Measurements from ENCODE around the gene LRIG3.

DNA sequence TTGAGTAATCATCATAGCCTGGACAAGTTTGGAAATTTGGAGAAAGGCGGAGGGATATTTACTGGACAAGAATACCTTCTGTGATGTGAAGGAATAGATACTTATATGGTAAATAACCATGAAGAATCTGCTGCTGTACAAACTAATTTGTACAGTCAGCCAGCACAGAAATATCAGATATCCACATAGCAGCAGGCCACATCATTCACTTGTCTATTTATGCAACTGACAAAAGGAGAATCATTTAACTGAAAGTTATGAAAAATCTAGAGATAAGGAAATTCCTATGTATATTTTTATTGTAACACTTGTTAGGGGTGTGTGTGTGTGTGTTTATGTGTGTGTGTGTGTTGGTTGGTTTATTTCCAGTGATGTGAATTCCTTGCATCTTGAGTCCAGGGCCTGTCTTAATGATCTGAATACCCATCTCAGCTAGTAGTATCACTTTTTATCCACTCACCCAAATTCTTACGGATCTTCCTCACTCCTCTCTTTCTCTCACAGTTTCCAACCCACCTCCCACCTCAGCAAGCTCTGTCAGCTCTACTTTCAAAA lies 10.5 kb upstream of the LRIG3 start:
- TF ChIP-seq FOS (IDR thresholded peaks at IDR 0.05; ENCODE audit: borderline replicate concordance, insufficient read depth, low read length) (no peak), POLR2A (IDR thresholded peaks at IDR 0.05; ENCODE audit: low read depth, low read length) (no peak), EZH2 (IDR thresholded peaks at IDR 0.05; ENCODE audit: borderline replicate concordance, low read depth, low read length, severe bottlenecking) (no peak), JUN (IDR thresholded peaks at IDR 0.05; ENCODE audit: borderline replicate concordance, insufficient read depth, insufficient read length, low read depth) (no peak)
- TF ChIP-seq, protein P1, sequence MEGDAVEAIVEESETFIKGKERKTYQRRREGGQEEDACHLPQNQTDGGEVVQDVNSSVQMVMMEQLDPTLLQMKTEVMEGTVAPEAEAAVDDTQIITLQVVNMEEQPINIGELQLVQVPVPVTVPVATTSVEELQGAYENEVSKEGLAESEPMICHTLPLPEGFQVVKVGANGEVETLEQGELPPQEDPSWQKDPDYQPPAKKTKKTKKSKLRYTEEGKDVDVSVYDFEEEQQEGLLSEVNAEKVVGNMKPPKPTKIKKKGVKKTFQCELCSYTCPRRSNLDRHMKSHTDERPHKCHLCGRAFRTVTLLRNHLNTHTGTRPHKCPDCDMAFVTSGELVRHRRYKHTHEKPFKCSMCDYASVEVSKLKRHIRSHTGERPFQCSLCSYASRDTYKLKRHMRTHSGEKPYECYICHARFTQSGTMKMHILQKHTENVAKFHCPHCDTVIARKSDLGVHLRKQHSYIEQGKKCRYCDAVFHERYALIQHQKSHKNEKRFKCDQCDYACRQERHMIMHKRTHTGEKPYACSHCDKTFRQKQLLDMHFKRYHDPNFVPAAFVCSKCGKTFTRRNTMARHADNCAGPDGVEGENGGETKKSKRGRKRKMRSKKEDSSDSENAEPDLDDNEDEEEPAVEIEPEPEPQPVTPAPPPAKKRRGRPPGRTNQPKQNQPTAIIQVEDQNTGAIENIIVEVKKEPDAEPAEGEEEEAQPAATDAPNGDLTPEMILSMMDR (IDR thresholded peaks at IDR 0.05; ENCODE audit: extremely low read depth in 1 of 2, insufficient read depth in 1 of 2, low read depth in 1 of 2, low read length in 2 of 2), result no peak
- TF ChIP-seq, protein P2, sequence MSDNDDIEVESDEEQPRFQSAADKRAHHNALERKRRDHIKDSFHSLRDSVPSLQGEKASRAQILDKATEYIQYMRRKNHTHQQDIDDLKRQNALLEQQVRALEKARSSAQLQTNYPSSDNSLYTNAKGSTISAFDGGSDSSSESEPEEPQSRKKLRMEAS (IDR thresholded peaks at IDR 0.05; ENCODE audit: insufficient read depth, insufficient read length), result no peak

Data from endothelial cell of umbilical vein (primary cell).